ENCODE measurements around the gene CEPT1. TPM values are rescaled to one million over a fixed set of nuclear protein-coding genes. Genes with fewer than 3 reads are reported as not detected.

The CEPT1 gene
- total and polyA plus RNA-seq, 9 of the 15 experiments (the other 6 are each of a cell fraction or from before 2014, with no cell fraction given), result 24.4 to 72.6 (median 42.4) TPM

- Histone ChIP-seq H3K9me3 (replicated peaks; ENCODE audit: control insufficient read depth, insufficient read depth, low read depth, low read length) (no peaks in the 10 kb centered on the region), H3K9me1 (ENCODE audit: control insufficient read depth, insufficient read depth, low read length) (peaks cover 2% of the 10 kb centered on the region), H3K36me3 (ENCODE audit: control insufficient read depth, insufficient read depth, low read length) (peaks cover 52% of the 10 kb centered on the region), H3K27ac (ENCODE audit: extremely low read depth, low read depth, low read length) (no peak overlapping the region), H3K4me2 (ENCODE audit: insufficient read depth, low read length) (no peak overlapping the region), H3K79me2 (ENCODE audit: control insufficient read depth, insufficient read depth, low read length) (peaks cover 88% of the 10 kb centered on the region), H3K27me3 (ENCODE audit: control insufficient read depth in 2 of 2, insufficient read depth in 2 of 2, low read length in 2 of 2) (no peaks in the 10 kb centered on the region), H3K4me3 (no peak overlapping the region), H3K4me1 (replicated peaks in 1 of 2; ENCODE audit: control insufficient read depth in 2 of 2, insufficient read depth in 2 of 2, low read length in 2 of 2) (peaks cover 4 to 18% of the 10 kb centered on the region in 2 experiments; a peak in 3 of 5 replicates), H2AFZ (ENCODE audit: low read depth, low read length) (no peak overlapping the region), H4K20me1 (replicated peaks; ENCODE audit: control insufficient read depth, insufficient read depth, low read length) (peaks cover 17% of the 10 kb centered on the region; the same call in 1 of the 2 replicates), H3K9ac (ENCODE audit: insufficient read depth in 1 of 2, low read depth in 2 of 2, low read length in 2 of 2) (no peak overlapping the region)
- in situ Hi-C loops (cut with MboI), result no loop called here
- ChIA-PET CTCF (ENCODE audit: low intra/inter-chr PET ratio) (no interaction called here), POLR2A (interaction anchor here (1.2 kb wide), 1 partner anchor 14 kb away, joined by 3 read pairs; no protein-coding TSS in a partner anchor)
- TF ChIP-seq ZNF436 (CRISPR knock-in tag; IDR thresholded peaks at IDR 0.05) (no peak), ZNF512 (tag; IDR thresholded peaks at IDR 0.05) (0 out of 2 replicates have a peak, but pooled peaks have one; percentile 41)
- DNase-seq (ENCODE audit: extremely low read depth in 1 of 4, low spot score in 3 of 4) (no peak), ATAC-seq (no peak), FAIRE-seq (no peak)
- BruUV-seq (replicated peaks), result no TSS peak
- intact Hi-C loops (cut with micrococcal nuclease), result no loop called here
Observed at GRCh38 chr1:111145963-111146768, 6.1 kb downstream of the CEPT1 start.

Data from K562 (cell line).